Stimulated activated effector memory CD8-positive, alpha-beta T cell treated with anti-CD3 and anti-CD28 coated beads, Interleukin-12 subunit alpha, Interleukin-12 subunit beta, amount 100 ng/mL, for 72 hours (primary cell): ENCODE results near the gene CDYL2.
"Not testable (repeated sequence)": the region's sequence is repeated elsewhere in the genome, so short reads cannot be mapped to it uniquely, and the experiment has no call there.

Source experiments
- ATAC-seq: fragments of 150-1000 bp; cut with Tn5 transposase; 2 replicates; pipeline ENCODE4 v1.10.0; 2021
- DNase-seq, 2 donors: peaks; one replicate each; pipeline ENCODE4 v3.0.0; 2021 to 2022; ENCODE audit warnings: low spot score in 2 of 2
- H3K27ac Mint-ChIP-seq: one replicate; pipeline ENCODE4 v1.8.0; 2022; ENCODE audit warnings: mild to moderate bottlenecking, mixed read lengths
- H3K36me3 Mint-ChIP-seq: one replicate; pipeline ENCODE4 v1.8.0; 2022; ENCODE audit warnings: mild to moderate bottlenecking, mixed read lengths
- H3K4me1 Mint-ChIP-seq: one replicate; pipeline ENCODE4 v1.8.0; 2022; ENCODE audit warnings: mixed read lengths
- H3K4me3 Mint-ChIP-seq: one replicate; pipeline ENCODE4 v1.8.0; 2022; ENCODE audit warnings: mild to moderate bottlenecking, mixed read lengths
- H3K9me3 Mint-ChIP-seq: one replicate; pipeline ENCODE4 v1.8.0; 2022; ENCODE audit warnings: mixed read lengths

The CDYL2 gene

GRCh38 chr16:80824623-80825364 is 20.4 kb upstream of the CDYL2 start:
- no peaks in the 10 kb centered on the region for H3K36me3 Mint-ChIP-seq
- DNase-seq (peak in 1 of 2 donors; percentile 55), ATAC-seq (no peak)
- no peaks in the 10 kb centered on the region for H3K4me1 Mint-ChIP-seq
- H3K4me3 Mint-ChIP-seq = no peak overlapping the region
- H3K9me3 Mint-ChIP-seq = no peaks in the 10 kb centered on the region
- no peak overlapping the region for H3K27ac Mint-ChIP-seq

- no peak overlapping the region for H3K4me3 Mint-ChIP-seq
- H3K36me3 Mint-ChIP-seq = no peaks in the 10 kb centered on the region
- H3K27ac Mint-ChIP-seq = no peak overlapping the region
- H3K9me3 Mint-ChIP-seq = no peaks in the 10 kb centered on the region
- no peak for ATAC-seq
- H3K4me1 Mint-ChIP-seq = no peaks in the 10 kb centered on the region
- no peak for DNase-seq
Observed at GRCh38 chr16:80819988-80820387, 15.6 kb upstream of the CDYL2 start.

- Mint-ChIP-seq H3K36me3 (no peaks in the 10 kb centered on the region), H3K9me3 (no peaks in the 10 kb centered on the region), H3K4me3 (no peak overlapping the region), H3K4me1 (no peaks in the 10 kb centered on the region), H3K27ac (no peak overlapping the region)
- DNase-seq = no peak
- no peak for ATAC-seq
Observed at GRCh38 chr16:80816356-80816755, 12.0 kb upstream of the CDYL2 start.

GRCh38 chr16:80815278-80815677 is 10.9 kb upstream of the CDYL2 start:
- not testable (repeated sequence) for H3K9me3 Mint-ChIP-seq, H3K36me3 Mint-ChIP-seq, H3K4me3 Mint-ChIP-seq, DNase-seq, H3K27ac Mint-ChIP-seq, ATAC-seq, H3K4me1 Mint-ChIP-seq

GRCh38 chr16:80812593-80812992 is 8.2 kb upstream of the CDYL2 start:
- H3K36me3 Mint-ChIP-seq = no peaks in the 10 kb centered on the region
- no peak overlapping the region for H3K4me3 Mint-ChIP-seq
- DNase-seq (no peak), ATAC-seq (no peak)
- H3K9me3 Mint-ChIP-seq = no peaks in the 10 kb centered on the region
- peaks cover under 1% of the 10 kb centered on the region for H3K4me1 Mint-ChIP-seq
- no peak overlapping the region for H3K27ac Mint-ChIP-seq

- peaks cover 16% of the 10 kb centered on the region for H3K4me1 Mint-ChIP-seq
- ATAC-seq (no peak), DNase-seq (peak in 1 of 2 donors; percentile 13)
- no peak overlapping the region for H3K27ac Mint-ChIP-seq
- H3K4me3 Mint-ChIP-seq = no peak overlapping the region
- H3K36me3 Mint-ChIP-seq = no peaks in the 10 kb centered on the region
- no peaks in the 10 kb centered on the region for H3K9me3 Mint-ChIP-seq
Observed at GRCh38 chr16:80809366-80809765, 5.0 kb upstream of the CDYL2 start.

- Mint-ChIP-seq H3K4me3 (no peak overlapping the region), H3K4me1 (peaks cover 23% of the 10 kb centered on the region), H3K9me3 (no peaks in the 10 kb centered on the region), H3K27ac (no peak overlapping the region), H3K36me3 (no peaks in the 10 kb centered on the region)
- ATAC-seq (no peak), DNase-seq (peak in 1 of 2 donors; percentile 18)
Observed at GRCh38 chr16:80807906-80808305, 3.5 kb upstream of the CDYL2 start.

- no peak overlapping the region for H3K27ac Mint-ChIP-seq
Observed at GRCh38 chr16:80806927-80807340, 2.5 kb upstream of the CDYL2 start.

GRCh38 chr16:80806289-80806688 is 1.9 kb upstream of the CDYL2 start:
- ATAC-seq (no peak), DNase-seq (peak in 1 of 2 donors; percentile 44)
- Mint-ChIP-seq H3K4me1 (peaks cover 35% of the 10 kb centered on the region), H3K4me3 (peak overlapping the region; percentile 4), H3K27ac (no peak overlapping the region), H3K36me3 (peaks cover 4% of the 10 kb centered on the region), H3K9me3 (no peaks in the 10 kb centered on the region)

More at GRCh38 chr16:80806927-80807340, 2.5 kb upstream of the CDYL2 start:
- ATAC-seq (peak; percentile 83), DNase-seq (peak in 1 of 2 donors; percentile 77)
- peaks cover 33% of the 10 kb centered on the region for H3K4me1 Mint-ChIP-seq
- H3K4me3 Mint-ChIP-seq = peak overlapping the region; percentile 4
- H3K9me3 Mint-ChIP-seq = no peaks in the 10 kb centered on the region
- H3K36me3 Mint-ChIP-seq = peaks cover 4% of the 10 kb centered on the region

- ATAC-seq = peak; percentile 56
- peak overlapping the region; percentile 65 for H3K27ac Mint-ChIP-seq
- no peaks in the 10 kb centered on the region for H3K9me3 Mint-ChIP-seq
- H3K36me3 Mint-ChIP-seq = peaks cover 4% of the 10 kb centered on the region
- peak overlapping the region; percentile 80 for H3K4me3 Mint-ChIP-seq
- peak; percentile 26 to 83 for DNase-seq
- peaks cover 35% of the 10 kb centered on the region for H3K4me1 Mint-ChIP-seq
Observed at GRCh38 chr16:80804056-80804525, 307 bp downstream of the CDYL2 start.

- Mint-ChIP-seq H3K4me1 (peaks cover 35% of the 10 kb centered on the region), H3K4me3 (peak overlapping the region; percentile 80), H3K36me3 (peaks cover 4% of the 10 kb centered on the region), H3K9me3 (no peaks in the 10 kb centered on the region), H3K27ac (peak overlapping the region; percentile 65)
- DNase-seq = peak; percentile 21 to 75
- ATAC-seq = peak; percentile 14
Observed at GRCh38 chr16:80803339-80804055, 901 bp downstream of the CDYL2 start.

GRCh38 chr16:80802902-80803301 is 1.5 kb downstream of the CDYL2 start:
- Mint-ChIP-seq H3K9me3 (no peaks in the 10 kb centered on the region), H3K4me3 (peak overlapping the region; percentile 80), H3K36me3 (peaks cover 4% of the 10 kb centered on the region), H3K27ac (no peak overlapping the region), H3K4me1 (peaks cover 35% of the 10 kb centered on the region)
- DNase-seq (peak in 1 of 2 donors; percentile 57), ATAC-seq (no peak)

GRCh38 chr16:80802138-80802537 is 2.3 kb downstream of the CDYL2 start:
- ATAC-seq (peak; percentile 76), DNase-seq (no peak)
- H3K4me1 Mint-ChIP-seq = peaks cover 31% of the 10 kb centered on the region
- H3K36me3 Mint-ChIP-seq = peaks cover 4% of the 10 kb centered on the region
- H3K27ac Mint-ChIP-seq = no peak overlapping the region
- no peaks in the 10 kb centered on the region for H3K9me3 Mint-ChIP-seq
- peak overlapping the region; percentile 80 for H3K4me3 Mint-ChIP-seq

GRCh38 chr16:80794071-80794470 is 10.3 kb downstream of the CDYL2 start:
- Mint-ChIP-seq H3K4me1 (peaks cover 8% of the 10 kb centered on the region), H3K4me3 (no peak overlapping the region), H3K27ac (no peak overlapping the region), H3K36me3 (no peaks in the 10 kb centered on the region), H3K9me3 (peaks cover 4% of the 10 kb centered on the region)
- DNase-seq (no peak), ATAC-seq (no peak)

GRCh38 chr16:80792031-80792430 is 12.4 kb downstream of the CDYL2 start:
- Mint-ChIP-seq H3K9me3 (peaks cover 3% of the 10 kb centered on the region), H3K4me3 (no peak overlapping the region), H3K27ac (no peak overlapping the region), H3K4me1 (peaks cover 6% of the 10 kb centered on the region), H3K36me3 (no peaks in the 10 kb centered on the region)
- ATAC-seq = no peak
- no peak for DNase-seq

GRCh38 chr16:80791411-80791810 is 13.0 kb downstream of the CDYL2 start:
- H3K9me3 Mint-ChIP-seq = no peaks in the 10 kb centered on the region
- no peak for ATAC-seq
- no peak overlapping the region for H3K27ac Mint-ChIP-seq
- H3K36me3 Mint-ChIP-seq = no peaks in the 10 kb centered on the region
- no peaks in the 10 kb centered on the region for H3K4me1 Mint-ChIP-seq
- DNase-seq = no peak
- H3K4me3 Mint-ChIP-seq = no peak overlapping the region
